Spinal cord (tissue), 10 donors: Measurements from ENCODE around the gene THRA. TPM values are rescaled to one million over a fixed set of nuclear protein-coding genes. Genes with fewer than 3 reads are reported as not detected.
A peak's percentile ranks its signal among the peaks of the same experiment; 100 is the strongest.

Experiments
- DNase-seq, 6 donors: peaks; one replicate each; pipeline versions ENCODE4 v3.0.0 to v3.0.0-alpha.2; 2013 to 2015; ENCODE audit warnings: low spot score in 6 of 6, low read depth in 4 of 6
- H3K27ac ChIP-seq: one replicate; pipeline ENCODE4 v1.5.1; 2013; ENCODE audit warnings: low read depth, low read length, control low read depth
- H3K27me3 ChIP-seq: one replicate; pipeline ENCODE4 v1.6.1; 2013; ENCODE audit warnings: low read length; ENCODE audit not compliant: control insufficient read depth, insufficient read depth
- H3K36me3 ChIP-seq: one replicate; pipeline ENCODE4 v1.6.1; 2013; ENCODE audit warnings: low read length; ENCODE audit not compliant: control insufficient read depth, insufficient read depth
- H3K4me1 ChIP-seq: one replicate; pipeline ENCODE4 v1.6.1; 2013; ENCODE audit warnings: low read length; ENCODE audit not compliant: control insufficient read depth, insufficient read depth
- H3K4me3 ChIP-seq: one replicate; pipeline ENCODE4 v1.5.1; 2013; ENCODE audit warnings: low read depth, low read length, control low read depth
- H3K9me3 ChIP-seq: one replicate; pipeline ENCODE4 v1.6.1; 2013; ENCODE audit warnings: low read length; ENCODE audit not compliant: control insufficient read depth, insufficient read depth
- WGBS: methylation state at CpG from one replicate; pipeline ENCODE4 v1.1.5; 2013; ENCODE audit warnings: missing lambda C conversion rate; ENCODE audit not compliant: insufficient coverage; 5-methylcytosine and 5-hydroxymethylcytosine counted together
- long read RNA-seq, 4 donors: transcript quantifications; one replicate each; lab custom pipeline, GENCODE V29; 2026
- polyA plus RNA-seq, 2 donors: library from polyadenylated mRNA; unstranded; fragments of 120-200 nt; gene quantifications; one replicate each; pipeline ENCODE4 v1.2.1, GENCODE V29; 2013; ENCODE audit not compliant: insufficient read length in 2 of 2
- total RNA-seq, 2 donors: library from RNA; depleted of rRNA in 1 of 2; stranded (reverse); fragments of 120-200 nt in 1 of 2; fragments of >200 nt in 1 of 2; gene quantifications; one replicate each; pipeline versions ENCODE4 v1.2.3 to v1.2.4, GENCODE V29; 2013 to 2014
- donor health status: healthy.

Gene THRA
- total RNA-seq: 100 to 1,000 TPM in 1 of 2 donors, 10 to 100 TPM in 1; 80.1 to 151 TPM
- 100 to 1,000 TPM; 243 to 252 TPM for polyA plus RNA-seq
- long read RNA-seq, donor 1, full-length matches to known transcripts: 66 of 294 reads
- long read RNA-seq, donor 1, partial matches to known transcripts: 228 of 294 reads
- long read RNA-seq, donor 1, other reads (novel, unspliced or antisense): 0 of 294 reads
- long read RNA-seq, donor 2, transcript THRA-201 (10 exons, 2,538 nt): major isoform, 12 of 31 reads
- long read RNA-seq, donor 2, partial matches to known transcripts: 14 of 31 reads
- long read RNA-seq, donor 2, other reads (novel, unspliced or antisense): 0 of 31 reads
- long read RNA-seq, donor 3, full-length matches to known transcripts: 26 of 61 reads
- long read RNA-seq, donor 3, partial matches to known transcripts: 35 of 61 reads
- long read RNA-seq, donor 3, other reads (novel, unspliced or antisense): 0 of 61 reads
- long read RNA-seq, donor 4, full-length matches to known transcripts: 6 of 11 reads
- long read RNA-seq, donor 4, partial matches to known transcripts: 5 of 11 reads
- long read RNA-seq, donor 4, other reads (novel, unspliced or antisense): 0 of 11 reads

DNA sequence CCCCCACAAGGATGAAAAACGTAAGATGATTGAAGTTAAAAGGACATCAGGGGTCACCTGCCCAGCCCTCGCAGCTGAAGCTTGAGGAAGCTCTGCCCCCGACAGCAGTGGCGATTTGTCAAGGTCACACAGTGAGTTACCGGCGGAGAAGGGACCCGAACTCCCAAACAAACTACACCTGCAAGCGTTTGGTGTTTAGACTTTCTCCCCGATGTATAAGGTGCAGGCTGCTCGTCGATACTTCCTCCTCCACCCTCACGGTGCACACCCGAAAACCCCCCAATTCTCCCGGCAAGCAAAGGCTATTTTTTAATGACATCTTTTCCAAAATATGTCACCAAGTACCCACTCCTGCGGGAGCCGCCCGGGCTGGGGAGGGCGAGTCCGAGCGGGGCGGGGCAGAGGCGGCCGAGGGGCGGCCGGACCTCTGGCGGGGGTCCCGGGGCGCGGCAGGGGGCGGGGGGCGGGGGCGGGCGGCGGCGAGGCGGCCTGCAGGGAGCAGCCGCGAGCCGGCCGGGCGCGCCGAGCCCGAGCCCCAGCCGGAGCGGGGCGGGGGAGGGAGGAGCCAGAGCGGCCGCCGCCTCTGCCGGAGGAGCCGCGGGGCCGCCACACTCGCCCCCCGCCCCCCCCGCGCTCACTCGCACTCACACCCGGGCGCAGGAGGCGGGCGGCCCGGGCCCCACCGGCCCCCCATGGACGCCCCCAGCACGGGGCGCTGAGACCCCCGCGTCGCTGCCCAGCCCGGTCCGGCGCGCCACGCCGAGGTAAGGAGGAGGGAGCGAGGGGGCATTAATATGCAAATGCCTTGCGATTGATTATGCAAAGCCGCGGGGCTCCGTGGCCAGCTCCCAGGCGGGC is at the start of gene THRA:
Gene THRA, plus strand, starts transcription at position 637 of the 858 bp plus-strand sequence. CDS start 11,524 bp downstream, outside the sequence.
- no peaks in the 10 kb centered on the region for H3K9me3 ChIP-seq

GRCh38 chr17:40014375-40014980 is 48.3 kb upstream of the THRA start:
- Histone ChIP-seq H3K27me3 (no peaks in the 10 kb centered on the region), H3K27ac (no peak overlapping the region), H3K4me1 (peaks cover 42% of the 10 kb centered on the region), H3K9me3 (no peaks in the 10 kb centered on the region), H3K36me3 (peaks cover 32% of the 10 kb centered on the region), H3K4me3 (no peak overlapping the region)
- DNase-seq: no peak
- WGBS: 67% methylated on average over 18 of the region's 18 CpGs

More for the DNA sequence above, at the start of gene THRA:
- Histone ChIP-seq H3K27me3 (no peaks in the 10 kb centered on the region), H3K4me3 (peak within 1 kb of the TSS; percentile 95), H3K4me1 (peaks cover 66% of the 10 kb centered on the region), H3K27ac (peak within 1 kb of the TSS; percentile 89), H3K36me3 (peaks cover 4% of the 10 kb centered on the region)
- 0% methylated on average over 66 of the region's 83 CpGs for WGBS
- DNase-seq: peak in 2 of 6 donors; percentile 86 to 92

GRCh38 chr17:40015005-40015997 is 47.5 kb upstream of the THRA start, which contains the start of gene CSF3:
Gene CSF3 (plus strand): TSS chr17:40015440. CDS start chr17:40015475, 35 bp downstream.
- 63% methylated on average over 13 of the region's 20 CpGs for WGBS
- Histone ChIP-seq H3K4me1 (peaks cover 46% of the 10 kb centered on the region), H3K36me3 (peaks cover 40% of the 10 kb centered on the region), H3K4me3 (no peak within 1 kb of the TSS), H3K9me3 (no peaks in the 10 kb centered on the region), H3K27ac (no peak within 1 kb of the TSS), H3K27me3 (no peaks in the 10 kb centered on the region)
- no peak for DNase-seq

DNA sequence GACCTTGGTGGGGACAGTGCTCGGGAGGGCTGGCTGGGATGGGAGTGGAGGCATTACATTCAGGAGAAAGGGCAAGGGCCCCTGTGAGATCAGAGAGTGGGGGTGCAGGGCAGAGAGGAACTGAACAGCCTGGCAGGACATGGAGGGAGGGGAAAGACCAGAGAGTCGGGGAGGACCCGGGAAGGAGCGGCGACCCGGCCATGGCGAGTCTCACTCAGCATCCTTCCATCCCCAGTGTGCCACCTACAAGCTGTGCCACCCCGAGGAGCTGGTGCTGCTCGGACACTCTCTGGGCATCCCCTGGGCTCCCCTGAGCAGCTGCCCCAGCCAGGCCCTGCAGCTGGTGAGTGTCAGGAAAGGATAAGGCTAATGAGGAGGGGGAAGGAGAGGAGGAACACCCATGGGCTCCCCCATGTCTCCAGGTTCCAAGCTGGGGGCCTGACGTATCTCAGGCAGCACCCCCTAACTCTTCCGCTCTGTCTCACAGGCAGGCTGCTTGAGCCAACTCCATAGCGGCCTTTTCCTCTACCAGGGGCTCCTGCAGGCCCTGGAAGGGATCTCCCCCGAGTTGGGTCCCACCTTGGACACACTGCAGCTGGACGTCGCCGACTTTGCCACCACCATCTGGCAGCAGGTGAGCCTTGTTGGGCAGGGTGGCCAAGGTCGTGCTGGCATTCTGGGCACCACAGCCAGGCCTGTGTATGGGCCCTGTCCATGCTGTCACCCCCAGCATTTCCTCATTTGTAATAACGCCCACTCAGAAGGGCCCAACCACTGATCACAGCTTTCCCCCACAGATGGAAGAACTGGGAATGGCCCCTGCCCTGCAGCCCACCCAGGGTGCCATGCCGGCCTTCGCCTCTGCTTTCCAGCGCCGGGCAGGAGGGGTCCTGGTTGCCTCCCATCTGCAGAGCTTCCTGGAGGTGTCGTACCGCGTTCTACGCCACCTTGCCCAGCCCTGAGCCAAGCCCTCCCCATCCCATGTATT is 46.5 kb upstream of the THRA start:
- Histone ChIP-seq H3K4me1 (peaks cover 51% of the 10 kb centered on the region), H3K27me3 (no peaks in the 10 kb centered on the region), H3K4me3 (no peak overlapping the region), H3K27ac (no peak overlapping the region), H3K9me3 (no peaks in the 10 kb centered on the region), H3K36me3 (peaks cover 50% of the 10 kb centered on the region)
- WGBS: 76% methylated on average over 10 of the region's 26 CpGs
- DNase-seq: no peak

DNA sequence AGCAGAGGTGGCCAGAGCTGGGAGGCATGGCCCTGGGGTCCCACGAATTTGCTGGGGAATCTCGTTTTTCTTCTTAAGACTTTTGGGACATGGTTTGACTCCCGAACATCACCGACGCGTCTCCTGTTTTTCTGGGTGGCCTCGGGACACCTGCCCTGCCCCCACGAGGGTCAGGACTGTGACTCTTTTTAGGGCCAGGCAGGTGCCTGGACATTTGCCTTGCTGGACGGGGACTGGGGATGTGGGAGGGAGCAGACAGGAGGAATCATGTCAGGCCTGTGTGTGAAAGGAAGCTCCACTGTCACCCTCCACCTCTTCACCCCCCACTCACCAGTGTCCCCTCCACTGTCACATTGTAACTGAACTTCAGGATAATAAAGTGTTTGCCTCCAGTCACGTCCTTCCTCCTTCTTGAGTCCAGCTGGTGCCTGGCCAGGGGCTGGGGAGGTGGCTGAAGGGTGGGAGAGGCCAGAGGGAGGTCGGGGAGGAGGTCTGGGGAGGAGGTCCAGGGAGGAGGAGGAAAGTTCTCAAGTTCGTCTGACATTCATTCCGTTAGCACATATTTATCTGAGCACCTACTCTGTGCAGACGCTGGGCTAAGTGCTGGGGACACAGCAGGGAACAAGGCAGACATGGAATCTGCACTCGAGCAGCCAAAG is 45.2 kb upstream of the THRA start:
- no peak for DNase-seq
- H3K36me3 ChIP-seq: peaks cover 63% of the 10 kb centered on the region
- peaks cover 61% of the 10 kb centered on the region for H3K4me1 ChIP-seq
- no peaks in the 10 kb centered on the region for H3K27me3 ChIP-seq
- no peaks in the 10 kb centered on the region for H3K9me3 ChIP-seq
- 57% methylated on average over 11 of the region's 15 CpGs for WGBS
- no peak overlapping the region for H3K27ac ChIP-seq
- no peak overlapping the region for H3K4me3 ChIP-seq

- H3K36me3 ChIP-seq: peaks cover 72% of the 10 kb centered on the region
- H3K27ac ChIP-seq: no peak overlapping the region
- DNase-seq: peak in 2 of 6 donors; percentile 52 to 75
- no peaks in the 10 kb centered on the region for H3K27me3 ChIP-seq
- WGBS: 22% methylated on average over 7 of the region's 15 CpGs
- H3K4me1 ChIP-seq: peaks cover 67% of the 10 kb centered on the region
- no peaks in the 10 kb centered on the region for H3K9me3 ChIP-seq
- H3K4me3 ChIP-seq: no peak overlapping the region
These were observed 44.3 kb upstream of the THRA start for GRCh38 chr17:40018211-40019121.
